HCT116 (cell line): ENCODE measurements around the gene NDOR1. TPM values are rescaled to one million over a fixed set of nuclear protein-coding genes. Genes with fewer than 3 reads are reported as not detected.

Source experiments
- ATAC-seq: fragments of 200-7000 bp; cut with Tn5 transposase; 2 replicates; pipeline ENCODE4 v1.9.1; 2020; ENCODE audit warnings: mild to moderate bottlenecking, moderate library complexity
- BruUV-seq: library from RNA; stranded (reverse); fragments of 400-500 nt; replicated peaks from 2 replicates; lab custom pipeline; 2021; lab: Mats Ljungman, UMichigan
- CTCF ChIA-PET: fragments of 300-600 bp; sonication (Branson Sonifier 250); formaldehyde crosslinking; loops from one replicate; lab custom pipeline; 2021; ENCODE audit warnings: antibody characterized with exemption; lab: Charles Lee
- POLR2A ChIA-PET: fragments of 300-600, 350-600 bp; sonication (Branson Sonifier 250); formaldehyde crosslinking; loops from one replicate; lab custom pipeline; 2021; ENCODE audit warnings: antibody characterized with exemption; lab: Charles Lee
- RAD21 ChIA-PET, 2 experiments: fragments of 300-600 bp; sonication (Branson Sonifier 250); formaldehyde crosslinking; loops; one replicate each; lab custom pipeline; 2023; ENCODE audit warnings: low total read pairs in 2 of 2; ENCODE audit not compliant: uncharacterized antibody in 2 of 2, unreplicated experiment in 2 of 2, low non-redundant PET in 1 of 2; lab: Charles Lee
- DNase-seq: peaks from one replicate; pipeline ENCODE4 v3.0.0-alpha.2; 2010; ENCODE audit warnings: low read depth, low spot score
- H2AFZ ChIP-seq: fragments of 200-600 bp; shearing (Covaris generic), sonication (generic); 2 replicates; pipeline ENCODE4 v1.6.1; 2017; ENCODE audit warnings: low read depth, mixed run types, mixed read lengths, antibody characterized with exemption, low read length; ENCODE audit not compliant: poor library complexity, severe bottlenecking
- H3K27ac ChIP-seq: 2 replicates; pipeline ENCODE4 v1.5.1; 2012; ENCODE audit warnings: low read depth, low read length
- H3K27me3 ChIP-seq: fragments of 200-600 bp; sonication (generic); 2 replicates; pipeline ENCODE4 v1.6.1; 2016; ENCODE audit warnings: mixed run types, low read length, mixed read lengths; ENCODE audit not compliant: insufficient read depth
- H3K36me3 ChIP-seq, 2 experiments: fragments of 200-500 bp in 1 of 2; fragments of 200-600 bp in 1 of 2; sonication (Bioruptor generic) in 1 of 2; sonication (generic) in 1 of 2; 2 replicates each; pipeline versions ENCODE4 v1.5.1 to v1.6.1; 2014 to 2016; ENCODE audit warnings: low read length in 2 of 2, inconsistent platforms in 1 of 2, mixed read lengths in 1 of 2, mixed run types in 1 of 2; ENCODE audit not compliant: insufficient read depth in 2 of 2, control insufficient read depth in 1 of 2
- H3K4me1 ChIP-seq, 2 experiments: fragments of 200-600 bp in 1 of 2; sonication (generic) in 1 of 2; 2 replicates each; pipeline versions ENCODE4 v1.5.1 to v1.6.1; 2012 to 2017; ENCODE audit warnings: low read length in 2 of 2, inconsistent platforms in 1 of 2, mild to moderate bottlenecking in 1 of 2, mixed read lengths in 1 of 2, mixed run types in 1 of 2, moderate library complexity in 1 of 2; ENCODE audit not compliant: insufficient read depth in 2 of 2, control insufficient read depth in 1 of 2
- H3K4me2 ChIP-seq: fragments of 200-600 bp; sonication (generic); 2 replicates; pipeline ENCODE4 v1.6.1; 2017; ENCODE audit warnings: mixed run types, low read length, mixed read lengths
- H3K4me3 ChIP-seq, 2 experiments: fragments of 200-600 bp in 1 of 2; sonication (generic) in 1 of 2; replicated peaks in 1 of 2; 2 replicates each; pipeline ENCODE4 v1.5.1; 2011 to 2016; ENCODE audit warnings: low read length in 2 of 2, control low read depth in 1 of 2, low read depth in 1 of 2, mild to moderate bottlenecking in 1 of 2, mixed read lengths in 1 of 2, mixed run types in 1 of 2
- H3K79me2 ChIP-seq: fragments of 200-600 bp; sonication (generic); 2 replicates; pipeline ENCODE4 v1.6.1; 2017; ENCODE audit warnings: mild to moderate bottlenecking, mixed run types, low read length, moderate library complexity, mixed read lengths; ENCODE audit not compliant: insufficient read depth
- H3K9ac ChIP-seq: fragments of 200-600 bp; sonication (generic); 2 replicates; pipeline ENCODE4 v1.6.1; 2016; ENCODE audit warnings: low read length, mixed read lengths
- H3K9me2 ChIP-seq: fragments of 200-600 bp; sonication (generic), shearing (Covaris generic); 2 replicates; pipeline ENCODE4 v1.6.1; 2017; ENCODE audit warnings: mixed run types, mild to moderate bottlenecking, moderate library complexity; ENCODE audit not compliant: insufficient read depth
- H3K9me3 ChIP-seq, 2 experiments: fragments of 200-500 bp in 1 of 2; fragments of 200-600 bp in 1 of 2; sonication (Bioruptor generic) in 1 of 2; sonication (generic) in 1 of 2; 2 replicates each; pipeline ENCODE4 v1.6.1; 2014 to 2017; ENCODE audit warnings: low read length in 2 of 2, mixed read lengths in 2 of 2, inconsistent platforms in 1 of 2, low read depth in 1 of 2, mild to moderate bottlenecking in 1 of 2, mixed run types in 1 of 2, moderate library complexity in 1 of 2; ENCODE audit not compliant: control insufficient read depth in 1 of 2, insufficient read depth in 1 of 2
- H4K20me1 ChIP-seq: fragments of 200-600 bp; sonication (generic), shearing (Covaris generic); 2 replicates; pipeline ENCODE4 v1.6.1; 2017; ENCODE audit warnings: mixed run types, mild to moderate bottlenecking, moderate library complexity; ENCODE audit not compliant: insufficient read depth
- CEBPB ChIP-seq: IDR thresholded peaks from 2 replicates; pipeline ENCODE4 v1.6.1; 2012; ENCODE audit warnings: low read depth
- EGR1 ChIP-seq: IDR thresholded peaks from 2 replicates; pipeline ENCODE4 v1.6.1; 2012; ENCODE audit warnings: low read depth
- TCF7L2 ChIP-seq: IDR thresholded peaks from 2 replicates; pipeline ENCODE4 v1.7.0; 2011; ENCODE audit warnings: borderline replicate concordance, inconsistent platforms; ENCODE audit not compliant: insufficient read depth, insufficient read length; ENCODE audit errors: extremely low read depth
- YY1 ChIP-seq: IDR thresholded peaks from 2 replicates; pipeline ENCODE4 v1.6.1; 2011; ENCODE audit warnings: low read length, low read depth, moderate library complexity, mild to moderate bottlenecking; ENCODE audit not compliant: insufficient replicate concordance; ENCODE audit errors: extremely low read depth
- ZBTB33 ChIP-seq: IDR thresholded peaks from 2 replicates; pipeline ENCODE4 v1.6.1; 2011; ENCODE audit warnings: mild to moderate bottlenecking, low read length, moderate library complexity; ENCODE audit not compliant: insufficient replicate concordance; ENCODE audit errors: extremely low read depth
- ZFX ChIP-seq: fragments of 450-650 bp; IDR thresholded peaks from 2 replicates; pipeline ENCODE4 v1.6.1; 2017
- ZNF274 ChIP-seq: fragments of 200-500 bp; sonication (Bioruptor generic); IDR thresholded peaks from 2 replicates; pipeline ENCODE4 v1.6.1; 2014; ENCODE audit warnings: mild to moderate bottlenecking, low read depth, low read length, inconsistent platforms
- intact Hi-C: fragments of 100-400 bp; cut with micrococcal nuclease; formaldehyde crosslinking; loops from 2 replicates; pipeline ENCODE4 v1.10.0; 2022
- total RNA-seq: library from RNA; stranded (reverse); gene quantifications from one replicate; pipeline ENCODE4 v1.2.1, GENCODE V29; 2021; ENCODE audit not compliant: unreplicated experiment
- TF ChIP-seq, protein P1 (sequence below): IDR thresholded peaks from 2 replicates; pipeline ENCODE4 v1.6.1; 2012; ENCODE audit warnings: low read depth

The NDOR1 gene
- total RNA-seq, 1 experiment from 2014 or later, result 28.4 TPM

- no peaks in the 10 kb centered on the region for H3K36me3 ChIP-seq
- H2AFZ ChIP-seq, result no peak overlapping the region
- CTCF ChIA-PET, result interaction anchor here (1.1 kb wide), 1 partner anchor 67 kb away, joined by 4 read pairs; no protein-coding TSS in a partner anchor
- H3K4me3 ChIP-seq, result peak overlapping the region; percentile 45 to 46; a peak in 2 of 4 replicates
- no peak for ATAC-seq
- peaks cover 28 to 63% of the 10 kb centered on the region in 2 experiments for H3K4me1 ChIP-seq
- peak overlapping the region; percentile 77 for H3K4me2 ChIP-seq
- H3K9ac ChIP-seq, result peak overlapping the region; percentile 46
- TF ChIP-seq ZFX, result no peak
- TF ChIP-seq, protein P1, sequence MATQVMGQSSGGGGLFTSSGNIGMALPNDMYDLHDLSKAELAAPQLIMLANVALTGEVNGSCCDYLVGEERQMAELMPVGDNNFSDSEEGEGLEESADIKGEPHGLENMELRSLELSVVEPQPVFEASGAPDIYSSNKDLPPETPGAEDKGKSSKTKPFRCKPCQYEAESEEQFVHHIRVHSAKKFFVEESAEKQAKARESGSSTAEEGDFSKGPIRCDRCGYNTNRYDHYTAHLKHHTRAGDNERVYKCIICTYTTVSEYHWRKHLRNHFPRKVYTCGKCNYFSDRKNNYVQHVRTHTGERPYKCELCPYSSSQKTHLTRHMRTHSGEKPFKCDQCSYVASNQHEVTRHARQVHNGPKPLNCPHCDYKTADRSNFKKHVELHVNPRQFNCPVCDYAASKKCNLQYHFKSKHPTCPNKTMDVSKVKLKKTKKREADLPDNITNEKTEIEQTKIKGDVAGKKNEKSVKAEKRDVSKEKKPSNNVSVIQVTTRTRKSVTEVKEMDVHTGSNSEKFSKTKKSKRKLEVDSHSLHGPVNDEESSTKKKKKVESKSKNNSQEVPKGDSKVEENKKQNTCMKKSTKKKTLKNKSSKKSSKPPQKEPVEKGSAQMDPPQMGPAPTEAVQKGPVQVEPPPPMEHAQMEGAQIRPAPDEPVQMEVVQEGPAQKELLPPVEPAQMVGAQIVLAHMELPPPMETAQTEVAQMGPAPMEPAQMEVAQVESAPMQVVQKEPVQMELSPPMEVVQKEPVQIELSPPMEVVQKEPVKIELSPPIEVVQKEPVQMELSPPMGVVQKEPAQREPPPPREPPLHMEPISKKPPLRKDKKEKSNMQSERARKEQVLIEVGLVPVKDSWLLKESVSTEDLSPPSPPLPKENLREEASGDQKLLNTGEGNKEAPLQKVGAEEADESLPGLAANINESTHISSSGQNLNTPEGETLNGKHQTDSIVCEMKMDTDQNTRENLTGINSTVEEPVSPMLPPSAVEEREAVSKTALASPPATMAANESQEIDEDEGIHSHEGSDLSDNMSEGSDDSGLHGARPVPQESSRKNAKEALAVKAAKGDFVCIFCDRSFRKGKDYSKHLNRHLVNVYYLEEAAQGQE, result no peak
- no peak for TF ChIP-seq ZBTB33
- TF ChIP-seq TCF7L2, result no peak
- TF ChIP-seq YY1, result no peak
- no peak for TF ChIP-seq EGR1
- no peak for TF ChIP-seq ZNF274
- TF ChIP-seq CEBPB, result no peak
- no peaks in the 10 kb centered on the region for H3K79me2 ChIP-seq
- H4K20me1 ChIP-seq, result no peaks in the 10 kb centered on the region
- RAD21 ChIA-PET, result no interaction called here
- H3K27me3 ChIP-seq, result no peaks in the 10 kb centered on the region
- H3K9me2 ChIP-seq, result no peaks in the 10 kb centered on the region
- DNase-seq, result no peak
- POLR2A ChIA-PET, result interaction anchor here (1.0 to 1.2 kb wide), 2 partner anchors 9 to 23 kb away, joined by 3 to 7 read pairs; partner anchors contain the start of genes RNF224 and TUBB4B
- peak overlapping the region; percentile 94 for H3K27ac ChIP-seq
- no TSS peak for BruUV-seq
- intact Hi-C loops, result no loop called here
- no peaks in the 10 kb centered on the region for H3K9me3 ChIP-seq
These were observed 12.8 kb downstream of the NDOR1 start for GRCh38 chr9:137218212-137218753.
